A549 (cell line): ENCODE data around the gene ZKSCAN5.

Source experiments
- BHLHE40 ChIP-seq: IDR thresholded peaks from 2 replicates; pipeline ENCODE4 v1.6.1; 2012; ENCODE audit warnings: low read depth, low read length, inconsistent platforms
- POLR2A ChIP-seq: IDR thresholded peaks from 2 replicates; pipeline ENCODE4 v1.6.1; 2012; ENCODE audit warnings: mild to moderate bottlenecking, low read length
- RCOR1 ChIP-seq: fragments of 150-350 bp; IDR thresholded peaks from 2 replicates; pipeline ENCODE4 v1.6.1; 2014; ENCODE audit warnings: antibody characterized with exemption, low read length, low read depth
- TF ChIP-seq, protein P1 (sequence below): fragments of >200 bp; sonication (Bioruptor Twin); formaldehyde crosslinking; IDR thresholded peaks from 3 replicates; pipeline ENCODE4 v1.5.1; 2016
- TF ChIP-seq, protein P2 (sequence below): fragments of 200-600 bp; sonication (generic); IDR thresholded peaks from 2 replicates; pipeline ENCODE4 v1.6.1; 2016; ENCODE audit warnings: antibody characterized with exemption, mild to moderate bottlenecking, moderate library complexity
- TF ChIP-seq, protein P3 (sequence below): IDR thresholded peaks from 2 replicates; pipeline ENCODE4 v1.6.1; 2012; ENCODE audit warnings: low read depth, borderline replicate concordance
- TF ChIP-seq, protein P4 (sequence below): IDR thresholded peaks from 2 replicates; pipeline ENCODE4 v1.6.1; 2012

DNA sequence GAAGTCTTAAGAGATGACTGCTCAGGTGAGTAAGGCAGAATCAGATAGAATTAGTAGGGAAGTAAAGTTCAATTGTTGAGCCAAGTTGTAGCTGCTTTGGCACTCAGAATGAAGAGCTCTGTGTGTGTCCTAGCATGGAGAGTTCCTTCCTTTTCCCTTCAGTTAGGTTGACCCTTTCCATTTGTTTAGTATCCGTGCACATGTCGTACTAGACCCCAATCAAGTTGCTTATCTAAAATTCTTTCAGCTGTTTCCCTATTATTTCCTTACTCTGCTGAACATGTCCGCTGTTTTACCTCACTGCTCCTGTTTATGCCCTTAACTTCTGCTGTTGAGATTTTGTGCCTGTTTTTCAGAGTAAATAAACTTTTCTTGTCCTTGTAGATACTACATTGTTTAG is 67.3 kb downstream of the ZKSCAN5 start:
- TF ChIP-seq, protein P1, sequence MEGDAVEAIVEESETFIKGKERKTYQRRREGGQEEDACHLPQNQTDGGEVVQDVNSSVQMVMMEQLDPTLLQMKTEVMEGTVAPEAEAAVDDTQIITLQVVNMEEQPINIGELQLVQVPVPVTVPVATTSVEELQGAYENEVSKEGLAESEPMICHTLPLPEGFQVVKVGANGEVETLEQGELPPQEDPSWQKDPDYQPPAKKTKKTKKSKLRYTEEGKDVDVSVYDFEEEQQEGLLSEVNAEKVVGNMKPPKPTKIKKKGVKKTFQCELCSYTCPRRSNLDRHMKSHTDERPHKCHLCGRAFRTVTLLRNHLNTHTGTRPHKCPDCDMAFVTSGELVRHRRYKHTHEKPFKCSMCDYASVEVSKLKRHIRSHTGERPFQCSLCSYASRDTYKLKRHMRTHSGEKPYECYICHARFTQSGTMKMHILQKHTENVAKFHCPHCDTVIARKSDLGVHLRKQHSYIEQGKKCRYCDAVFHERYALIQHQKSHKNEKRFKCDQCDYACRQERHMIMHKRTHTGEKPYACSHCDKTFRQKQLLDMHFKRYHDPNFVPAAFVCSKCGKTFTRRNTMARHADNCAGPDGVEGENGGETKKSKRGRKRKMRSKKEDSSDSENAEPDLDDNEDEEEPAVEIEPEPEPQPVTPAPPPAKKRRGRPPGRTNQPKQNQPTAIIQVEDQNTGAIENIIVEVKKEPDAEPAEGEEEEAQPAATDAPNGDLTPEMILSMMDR, result no peak
- TF ChIP-seq, protein P2, sequence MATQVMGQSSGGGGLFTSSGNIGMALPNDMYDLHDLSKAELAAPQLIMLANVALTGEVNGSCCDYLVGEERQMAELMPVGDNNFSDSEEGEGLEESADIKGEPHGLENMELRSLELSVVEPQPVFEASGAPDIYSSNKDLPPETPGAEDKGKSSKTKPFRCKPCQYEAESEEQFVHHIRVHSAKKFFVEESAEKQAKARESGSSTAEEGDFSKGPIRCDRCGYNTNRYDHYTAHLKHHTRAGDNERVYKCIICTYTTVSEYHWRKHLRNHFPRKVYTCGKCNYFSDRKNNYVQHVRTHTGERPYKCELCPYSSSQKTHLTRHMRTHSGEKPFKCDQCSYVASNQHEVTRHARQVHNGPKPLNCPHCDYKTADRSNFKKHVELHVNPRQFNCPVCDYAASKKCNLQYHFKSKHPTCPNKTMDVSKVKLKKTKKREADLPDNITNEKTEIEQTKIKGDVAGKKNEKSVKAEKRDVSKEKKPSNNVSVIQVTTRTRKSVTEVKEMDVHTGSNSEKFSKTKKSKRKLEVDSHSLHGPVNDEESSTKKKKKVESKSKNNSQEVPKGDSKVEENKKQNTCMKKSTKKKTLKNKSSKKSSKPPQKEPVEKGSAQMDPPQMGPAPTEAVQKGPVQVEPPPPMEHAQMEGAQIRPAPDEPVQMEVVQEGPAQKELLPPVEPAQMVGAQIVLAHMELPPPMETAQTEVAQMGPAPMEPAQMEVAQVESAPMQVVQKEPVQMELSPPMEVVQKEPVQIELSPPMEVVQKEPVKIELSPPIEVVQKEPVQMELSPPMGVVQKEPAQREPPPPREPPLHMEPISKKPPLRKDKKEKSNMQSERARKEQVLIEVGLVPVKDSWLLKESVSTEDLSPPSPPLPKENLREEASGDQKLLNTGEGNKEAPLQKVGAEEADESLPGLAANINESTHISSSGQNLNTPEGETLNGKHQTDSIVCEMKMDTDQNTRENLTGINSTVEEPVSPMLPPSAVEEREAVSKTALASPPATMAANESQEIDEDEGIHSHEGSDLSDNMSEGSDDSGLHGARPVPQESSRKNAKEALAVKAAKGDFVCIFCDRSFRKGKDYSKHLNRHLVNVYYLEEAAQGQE, result no peak
- TF ChIP-seq BHLHE40 (no peak), POLR2A (no peak), RCOR1 (no peak)
- TF ChIP-seq, protein P3, sequence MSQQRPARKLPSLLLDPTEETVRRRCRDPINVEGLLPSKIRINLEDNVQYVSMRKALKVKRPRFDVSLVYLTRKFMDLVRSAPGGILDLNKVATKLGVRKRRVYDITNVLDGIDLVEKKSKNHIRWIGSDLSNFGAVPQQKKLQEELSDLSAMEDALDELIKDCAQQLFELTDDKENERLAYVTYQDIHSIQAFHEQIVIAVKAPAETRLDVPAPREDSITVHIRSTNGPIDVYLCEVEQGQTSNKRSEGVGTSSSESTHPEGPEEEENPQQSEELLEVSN, result no peak
- TF ChIP-seq, protein P4, sequence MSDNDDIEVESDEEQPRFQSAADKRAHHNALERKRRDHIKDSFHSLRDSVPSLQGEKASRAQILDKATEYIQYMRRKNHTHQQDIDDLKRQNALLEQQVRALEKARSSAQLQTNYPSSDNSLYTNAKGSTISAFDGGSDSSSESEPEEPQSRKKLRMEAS, result no peak
